Measurements from ENCODE around the gene FBXW5. TPM values are rescaled to one million over a fixed set of nuclear protein-coding genes. Genes with fewer than 3 reads are reported as not detected.
A peak's percentile ranks its signal among the peaks of the same experiment; 100 is the strongest.

Gene FBXW5
- total and polyA plus RNA-seq, 9 of the 15 experiments (the other 6 are each of a cell fraction or from before 2014, with no cell fraction given) = 0.21 to 128 (median 37.0) TPM

- Histone ChIP-seq H3K79me2 (ENCODE audit: control insufficient read depth, insufficient read depth, low read length) (no peaks in the 10 kb centered on the region), H3K9me1 (ENCODE audit: control insufficient read depth, insufficient read depth, low read length) (no peaks in the 10 kb centered on the region), H4K20me1 (replicated peaks; ENCODE audit: control insufficient read depth, insufficient read depth, low read length) (no peaks in the 10 kb centered on the region), H3K27ac (ENCODE audit: extremely low read depth, low read depth, low read length) (no peak overlapping the region), H3K4me1 (replicated peaks in 1 of 2; ENCODE audit: control insufficient read depth in 2 of 2, insufficient read depth in 2 of 2, low read length in 2 of 2) (peaks cover 26 to 77% of the 10 kb centered on the region in 2 experiments; a peak in 4 of 5 replicates), H3K9ac (ENCODE audit: insufficient read depth in 1 of 2, low read depth in 2 of 2, low read length in 2 of 2) (peak overlapping the region in 1 of 2 experiments; percentile 66; a peak in 2 of 4 replicates), H3K4me2 (ENCODE audit: insufficient read depth, low read length) (no peak overlapping the region), H3K36me3 (ENCODE audit: control insufficient read depth, insufficient read depth, low read length) (no peaks in the 10 kb centered on the region), H3K4me3 (no peak overlapping the region), H3K27me3 (ENCODE audit: control insufficient read depth in 2 of 2, insufficient read depth in 2 of 2, low read length in 2 of 2) (no peaks in the 10 kb centered on the region), H2AFZ (ENCODE audit: low read depth, low read length) (no peak overlapping the region), H3K9me3 (replicated peaks; ENCODE audit: control insufficient read depth, insufficient read depth, low read depth, low read length) (no peaks in the 10 kb centered on the region)
- no TSS peak for BruUV-seq (replicated peaks)
- POLR2A ChIA-PET = interaction anchor here (0.6 to 0.7 kb wide), 2 partner anchors 37 to 65 kb away, joined by 3 read pairs; no protein-coding TSS in a partner anchor
- 86% methylated on average over 11 of the region's 11 CpGs for WGBS (ENCODE audit: insufficient coverage, low coverage, missing lambda C conversion rate)
- CTCF ChIA-PET (ENCODE audit: low intra/inter-chr PET ratio) = no interaction called here
- no peak for ATAC-seq
- in situ Hi-C loops (cut with MboI) (no loop called here), intact Hi-C loops (cut with micrococcal nuclease) (no loop called here)
- peak; percentile 42 for FAIRE-seq
- no peak for DNase-seq (ENCODE audit: extremely low read depth in 1 of 4, low spot score in 3 of 4)
- no peak for TF ChIP-seq HMBOX1 (IDR thresholded peaks at IDR 0.05)
- peak in 1 of 2 experiments; percentile 93; a peak in 2 of 4 replicates for TF ChIP-seq KDM1A (IDR thresholded peaks at IDR 0.05)
These were observed 18.2 kb upstream of the FBXW5 start for GRCh38 chr9:136962701-136963248.

GRCh38 chr9:136962163-136962562, 17.6 kb upstream of the FBXW5 start:
- no peaks in the 10 kb centered on the region for H3K79me2 ChIP-seq (ENCODE audit: control insufficient read depth, insufficient read depth, low read length)
- H3K9me1 ChIP-seq (ENCODE audit: control insufficient read depth, insufficient read depth, low read length) = no peaks in the 10 kb centered on the region
- no peaks in the 10 kb centered on the region for H4K20me1 ChIP-seq (replicated peaks; ENCODE audit: control insufficient read depth, insufficient read depth, low read length)
- ATAC-seq (no peak), FAIRE-seq (no peak), DNase-seq (ENCODE audit: extremely low read depth in 1 of 4, low spot score in 3 of 4) (no peak)
- WGBS (ENCODE audit: insufficient coverage, low coverage, missing lambda C conversion rate) = 65% methylated on average over 9 of the region's 9 CpGs
- in situ Hi-C loops (cut with MboI) = no loop called here
- no peaks in the 10 kb centered on the region for H3K9me3 ChIP-seq (replicated peaks; ENCODE audit: control insufficient read depth, insufficient read depth, low read depth, low read length)
- ChIA-PET POLR2A (interaction anchor here (0.6 to 0.7 kb wide), 2 partner anchors 38 to 64 kb away, joined by 3 read pairs; no protein-coding TSS in a partner anchor), CTCF (ENCODE audit: low intra/inter-chr PET ratio) (no interaction called here)
- no peak overlapping the region for H3K4me2 ChIP-seq (ENCODE audit: insufficient read depth, low read length)
- H2AFZ ChIP-seq (ENCODE audit: low read depth, low read length) = no peak overlapping the region
- peak overlapping the region in 1 of 2 experiments; percentile 66; a peak in 1 of 4 replicates for H3K9ac ChIP-seq (ENCODE audit: insufficient read depth in 1 of 2, low read depth in 2 of 2, low read length in 2 of 2)
- no TSS peak for BruUV-seq (replicated peaks)
- H3K4me1 ChIP-seq (replicated peaks in 1 of 2; ENCODE audit: control insufficient read depth in 2 of 2, insufficient read depth in 2 of 2, low read length in 2 of 2) = peaks cover 26 to 77% of the 10 kb centered on the region in 2 experiments; a peak in 4 of 5 replicates
- no peaks in the 10 kb centered on the region for H3K27me3 ChIP-seq (ENCODE audit: control insufficient read depth in 2 of 2, insufficient read depth in 2 of 2, low read length in 2 of 2)
- H3K4me3 ChIP-seq = no peak overlapping the region
- intact Hi-C loops (cut with micrococcal nuclease) = no loop called here
- no peak overlapping the region for H3K27ac ChIP-seq (ENCODE audit: extremely low read depth, low read depth, low read length)
- H3K36me3 ChIP-seq (ENCODE audit: control insufficient read depth, insufficient read depth, low read length) = no peaks in the 10 kb centered on the region
- TF ChIP-seq L3MBTL2 (IDR thresholded peaks at IDR 0.05) (peak; percentile 74), CTCF (IDR thresholded peaks at IDR 0.05 in 2 of 3, conservative IDR thresholded peaks at IDR 0.05 in 1 of 3; ENCODE audit: insufficient read depth in 2 of 3, low read depth in 1 of 3, low read length in 3 of 3) (peak in 1 of 3 experiments; percentile 9; a peak in 1 of 6 replicates)

Measured in K562 (cell line).